IMR-90 (cell line): ENCODE measurements around the gene ADAMTS16. TPM values are rescaled to one million over a fixed set of nuclear protein-coding genes. Genes with fewer than 3 reads are reported as not detected.

Experiments used
- ATAC-seq: fragments of 200-7000 bp; cut with Tn5 transposase; 2 replicates; pipeline ENCODE4 v1.9.1; 2020; ENCODE audit warnings: low read depth, mild to moderate bottlenecking, moderate library complexity
- BruUV-seq: library from RNA; stranded (reverse); fragments of 400-500 nt; replicated peaks from 2 replicates; lab custom pipeline; 2021; lab: Mats Ljungman, UMichigan
- CTCF ChIA-PET: fragments of 300-600 bp; formaldehyde crosslinking; extraction: SDS; loops from one replicate; lab custom pipeline; 2021; ENCODE audit warnings: antibody characterized with exemption; lab: Yijun Ruan, JAX
- POLR2A ChIA-PET: fragments of 300-600 bp; sonication (Branson Sonifier 250); formaldehyde crosslinking; loops from one replicate; lab custom pipeline; 2022; ENCODE audit warnings: antibody characterized with exemption; ENCODE audit not compliant: unreplicated experiment; lab: Charles Lee
- DNase-seq: peaks from one replicate; pipeline ENCODE4 v3.0.0; 2013
- H2AFZ ChIP-seq: replicated peaks from 2 replicates; pipeline ENCODE3; 2013; ENCODE audit warnings: low read length, mild to moderate bottlenecking; ENCODE audit not compliant: poor library complexity
- H2AK5ac ChIP-seq: 2 replicates; pipeline ENCODE4 v1.6.1; 2013; ENCODE audit warnings: low read depth, low read length, inconsistent platforms
- H2AK9ac ChIP-seq: replicated peaks from 2 replicates; pipeline ENCODE3; 2013; ENCODE audit warnings: mild to moderate bottlenecking, low read depth, low read length, moderate library complexity; ENCODE audit not compliant: poor library complexity
- H2BK120ac ChIP-seq: 2 replicates; pipeline ENCODE4 v1.6.1; 2013; ENCODE audit warnings: low read depth, low read length, inconsistent platforms
- H2BK15ac ChIP-seq: 3 replicates; pipeline ENCODE4 v1.6.1; 2013; ENCODE audit warnings: low read depth, low read length, inconsistent platforms
- H2BK20ac ChIP-seq: 2 replicates; pipeline ENCODE4 v1.6.1; 2013; ENCODE audit warnings: low read depth, mild to moderate bottlenecking, inconsistent platforms, low read length, moderate library complexity
- H2BK5ac ChIP-seq: 2 replicates; pipeline ENCODE4 v1.6.1; 2013; ENCODE audit warnings: mild to moderate bottlenecking, low read depth, low read length, inconsistent platforms; ENCODE audit not compliant: poor library complexity, severe bottlenecking
- H3K14ac ChIP-seq: replicated peaks from 2 replicates; pipeline ENCODE4 v1.6.1; 2013; ENCODE audit warnings: low read depth, low read length, inconsistent platforms
- H3K18ac ChIP-seq: 2 replicates; pipeline ENCODE4 v1.6.1; 2013; ENCODE audit warnings: low read depth, low read length, control low read depth
- H3K23ac ChIP-seq: 2 replicates; pipeline ENCODE4 v1.6.1; 2013; ENCODE audit warnings: low read depth, low read length, inconsistent platforms
- H3K27ac ChIP-seq: 2 replicates; pipeline ENCODE4 v1.5.1; 2013; ENCODE audit warnings: mild to moderate bottlenecking, control low read depth, low read length; ENCODE audit not compliant: insufficient read depth
- H3K27me3 ChIP-seq: 2 replicates; pipeline ENCODE4 v1.6.1; 2013; ENCODE audit warnings: low read length; ENCODE audit not compliant: control insufficient read depth, insufficient read depth
- H3K36me3 ChIP-seq: 2 replicates; pipeline ENCODE4 v1.6.1; 2013; ENCODE audit warnings: low read length, mixed read lengths; ENCODE audit not compliant: control insufficient read depth, insufficient read depth
- H3K4ac ChIP-seq: 2 replicates; pipeline ENCODE4 v1.6.1; 2013; ENCODE audit warnings: low read depth, low read length, inconsistent platforms
- H3K4me1 ChIP-seq: 2 replicates; pipeline ENCODE4 v1.6.1; 2013; ENCODE audit warnings: low read length, mixed read lengths; ENCODE audit not compliant: control insufficient read depth, insufficient read depth
- H3K4me2 ChIP-seq: 2 replicates; pipeline ENCODE4 v1.6.1; 2013; ENCODE audit warnings: low read depth, mild to moderate bottlenecking, control low read depth, low read length, moderate library complexity
- H3K4me3 ChIP-seq: 2 replicates; pipeline ENCODE4 v1.5.1; 2013; ENCODE audit warnings: low read depth, mild to moderate bottlenecking, control low read depth, low read length, moderate library complexity; ENCODE audit not compliant: insufficient read depth
- H3K56ac ChIP-seq: 2 replicates; pipeline ENCODE4 v1.6.1; 2013; ENCODE audit warnings: low read length, inconsistent platforms; ENCODE audit not compliant: insufficient read depth; ENCODE audit errors: extremely low read depth
- H3K79me1 ChIP-seq, 2 experiments: 2 replicates each; pipeline ENCODE4 v1.6.1; 2013; ENCODE audit warnings: low read length in 2 of 2, inconsistent platforms in 1 of 2, low read depth in 1 of 2
- H3K9ac ChIP-seq: 2 replicates; pipeline ENCODE4 v1.6.1; 2013; ENCODE audit warnings: low read depth, low read length, control low read depth
- H3K9me1 ChIP-seq: 2 replicates; pipeline ENCODE4 v1.6.1; 2013; ENCODE audit warnings: low read length, inconsistent platforms; ENCODE audit not compliant: insufficient read depth
- H3K9me3 ChIP-seq: 2 replicates; pipeline ENCODE4 v1.6.1; 2013; ENCODE audit warnings: low read length; ENCODE audit not compliant: control insufficient read depth, insufficient read depth
- H4K20me1 ChIP-seq: 2 replicates; pipeline ENCODE4 v1.6.1; 2013; ENCODE audit warnings: low read length, inconsistent platforms; ENCODE audit not compliant: insufficient read depth
- H4K5ac ChIP-seq: 2 replicates; pipeline ENCODE4 v1.6.1; 2013; ENCODE audit warnings: mild to moderate bottlenecking, low read depth, low read length, control low read depth
- H4K8ac ChIP-seq, 2 experiments: 2 replicates each; pipeline ENCODE4 v1.6.1; 2013; ENCODE audit warnings: low read depth in 2 of 2, low read length in 2 of 2, control low read depth in 1 of 2, inconsistent platforms in 1 of 2
- H4K91ac ChIP-seq: 2 replicates; pipeline ENCODE4 v1.6.1; 2013; ENCODE audit warnings: low read depth, low read length, inconsistent platforms; ENCODE audit not compliant: insufficient read depth
- WGBS, 2 experiments: methylation state at CpG; one replicate each; pipeline versions ENCODE4 v1.1.5 to v1.1.7; 2013; ENCODE audit warnings: missing lambda C conversion rate in 2 of 2; ENCODE audit not compliant: insufficient read length in 1 of 2; ENCODE audit errors: extremely low coverage in 2 of 2; 5-methylcytosine and 5-hydroxymethylcytosine counted together
- dilution Hi-C: fragments of 300-500 bp; cut with HindIII; formaldehyde crosslinking; loops from one replicate; pipeline ENCODE4 v1.14.3; 2018; ENCODE audit warnings: low sequenced_read_pairs; ENCODE audit not compliant: unreplicated experiment
- in situ Hi-C: fragments of 300-500 bp; cut with MboI; formaldehyde crosslinking; loops from 3 replicates; pipeline ENCODE4 v1.14.3; 2019; ENCODE audit warnings: low sequenced_read_pairs, inconsistent platforms, mixed read lengths
- intact Hi-C: fragments of 100-400 bp; cut with micrococcal nuclease; formaldehyde crosslinking; loops from 2 replicates; pipeline ENCODE4 v1.10.0; 2022
- polyA plus RNA-seq, 3 experiments: library from polyadenylated mRNA; depleted of rRNA; stranded (reverse); fragments of >200 nt; gene quantifications; 2 replicates each; pipeline ENCODE4 v1.2.3, GENCODE V29; 2012; ENCODE audit warnings: low replicate concordance in 1 of 3
- total RNA-seq: library from RNA; depleted of rRNA; stranded (reverse); fragments of >200 nt; gene quantifications from 2 replicates; pipeline ENCODE4 v1.2.3, GENCODE V29; 2012
- TF ChIP-seq, protein P1 (sequence below): conservative IDR thresholded peaks from 2 replicates; pipeline ENCODE4 v1.5.1; 2012; ENCODE audit warnings: mild to moderate bottlenecking, low read depth, low read length, improper control_type of control experiment

The ADAMTS16 gene
- total and polyA plus RNA-seq, 2 of the 4 experiments (the other 2 are of a cell fraction) = 0.09 to 0.18 TPM

DNA sequence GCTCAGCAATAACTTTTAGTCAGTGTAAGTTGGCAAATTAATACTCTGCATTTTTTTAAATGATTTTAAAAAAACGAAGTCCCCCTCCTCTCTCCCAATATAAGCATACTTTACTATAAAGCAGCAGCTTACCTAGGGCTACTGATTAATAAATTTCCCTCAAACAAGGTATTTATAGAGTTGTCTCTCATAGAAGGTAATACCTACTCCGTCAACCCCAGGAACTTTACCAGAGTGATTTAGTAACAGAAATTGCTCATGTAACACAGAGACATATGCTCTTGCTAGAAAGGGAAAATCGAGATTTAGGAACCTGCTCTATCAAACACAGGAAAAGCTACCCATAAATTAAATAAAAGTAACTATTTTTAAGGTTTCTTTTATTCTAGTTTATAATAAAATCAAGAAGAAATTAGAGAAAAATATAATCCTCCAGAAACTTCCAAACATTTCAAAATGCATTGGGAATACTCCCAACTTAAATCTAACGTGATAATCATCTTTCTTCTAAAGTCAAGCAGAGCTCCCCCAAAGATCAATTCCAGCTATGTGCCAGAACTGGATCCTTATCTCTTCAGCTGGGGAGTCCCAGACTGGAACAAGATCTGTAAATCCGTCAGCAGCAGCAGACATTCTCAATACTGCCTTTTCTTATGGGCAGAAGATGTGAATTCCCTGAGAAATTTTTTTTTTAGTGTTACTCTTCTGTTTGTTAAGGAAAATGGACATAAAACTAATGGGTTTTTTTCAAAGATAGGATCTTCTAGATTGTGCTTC, 69.6 kb downstream of the ADAMTS16 start:
- Histone ChIP-seq H4K91ac (no peak overlapping the region), H3K56ac (no peak overlapping the region), H3K9me3 (no peaks in the 10 kb centered on the region; the same call in 1 of the 2 replicates), H3K27me3 (no peaks in the 10 kb centered on the region), H2BK15ac (no peak overlapping the region), H3K9ac (no peak overlapping the region), H2BK120ac (no peak overlapping the region), H2BK20ac (no peak overlapping the region), H2BK5ac (no peak overlapping the region), H4K5ac (no peak overlapping the region), H2AFZ (no peak overlapping the region), H4K8ac (no peak overlapping the region), H3K9me1 (no peaks in the 10 kb centered on the region), H2AK9ac (no peak overlapping the region), H3K23ac (no peak overlapping the region), H3K27ac (no peak overlapping the region), H3K4me3 (no peak overlapping the region), H3K4ac (no peak overlapping the region), H3K79me1 (no peaks in the 10 kb centered on the region), H3K36me3 (no peaks in the 10 kb centered on the region), H4K20me1 (no peaks in the 10 kb centered on the region), H3K4me1 (no peaks in the 10 kb centered on the region), H2AK5ac (no peak overlapping the region), H3K14ac (no peak overlapping the region), H3K18ac (no peak overlapping the region), H3K4me2 (no peak overlapping the region)
- dilution Hi-C loops (no loop called here), intact Hi-C loops (no loop called here), in situ Hi-C loops (no loop called here)
- ChIA-PET POLR2A (no interaction called here), CTCF (no interaction called here)
- ATAC-seq (no peak), DNase-seq (no peak)
- BruUV-seq = no TSS peak
- TF ChIP-seq, protein P1, sequence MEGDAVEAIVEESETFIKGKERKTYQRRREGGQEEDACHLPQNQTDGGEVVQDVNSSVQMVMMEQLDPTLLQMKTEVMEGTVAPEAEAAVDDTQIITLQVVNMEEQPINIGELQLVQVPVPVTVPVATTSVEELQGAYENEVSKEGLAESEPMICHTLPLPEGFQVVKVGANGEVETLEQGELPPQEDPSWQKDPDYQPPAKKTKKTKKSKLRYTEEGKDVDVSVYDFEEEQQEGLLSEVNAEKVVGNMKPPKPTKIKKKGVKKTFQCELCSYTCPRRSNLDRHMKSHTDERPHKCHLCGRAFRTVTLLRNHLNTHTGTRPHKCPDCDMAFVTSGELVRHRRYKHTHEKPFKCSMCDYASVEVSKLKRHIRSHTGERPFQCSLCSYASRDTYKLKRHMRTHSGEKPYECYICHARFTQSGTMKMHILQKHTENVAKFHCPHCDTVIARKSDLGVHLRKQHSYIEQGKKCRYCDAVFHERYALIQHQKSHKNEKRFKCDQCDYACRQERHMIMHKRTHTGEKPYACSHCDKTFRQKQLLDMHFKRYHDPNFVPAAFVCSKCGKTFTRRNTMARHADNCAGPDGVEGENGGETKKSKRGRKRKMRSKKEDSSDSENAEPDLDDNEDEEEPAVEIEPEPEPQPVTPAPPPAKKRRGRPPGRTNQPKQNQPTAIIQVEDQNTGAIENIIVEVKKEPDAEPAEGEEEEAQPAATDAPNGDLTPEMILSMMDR = no peak
- WGBS, 2 experiments = no CpG with 5 or more reads among the region's 5 CpGs
